ENCODE data around the gene DISP3. TPM values are rescaled to one million over a fixed set of nuclear protein-coding genes. Genes with fewer than 3 reads are reported as not detected.

DISP3 gene
- total and polyA plus RNA-seq, 2 of the 13 experiments (the other 11 are each of a cell fraction or from before 2014, with no cell fraction given) = 0.08 to 0.13 TPM

- H3K79me2 ChIP-seq (ENCODE audit: insufficient read depth, low read length) = no peaks in the 10 kb centered on the region
- intact Hi-C loops (cut with micrococcal nuclease; ENCODE audit: unreplicated experiment) (no loop called here), in situ Hi-C loops (cut with HindIII; ENCODE audit: extremely low pct_ligation_motif_present, low pct_unique_long_range_greater_than_20kb) (no loop called here)
- CTCF ChIA-PET (ENCODE audit: low intra/inter-chr PET ratio, low total read pairs) = no interaction called here
- no peak overlapping the region for H3K27ac ChIP-seq (ENCODE audit: extremely low read length, insufficient read depth, low read length)
- no peak overlapping the region for H3K4me2 ChIP-seq (ENCODE audit: low read depth, low read length)
- ATAC-seq = no peak
- FAIRE-seq = no peak
- no peak overlapping the region for H3K4me3 ChIP-seq (replicated peaks in 1 of 3; ENCODE audit: insufficient read depth in 1 of 3, low read depth in 2 of 3, low read length in 3 of 3)
- H3K4me1 ChIP-seq (ENCODE audit: insufficient read depth, low read length) = no peaks in the 10 kb centered on the region
- DNase-seq (ENCODE audit: low spot score) = no peak
- no peaks in the 10 kb centered on the region for H3K36me3 ChIP-seq (replicated peaks in 1 of 2; ENCODE audit: control insufficient read depth in 1 of 2, insufficient read depth in 2 of 2, low read length in 2 of 2)
- WGBS (ENCODE audit: low lambda C conversion rate) = no CpG with 5 or more reads among the region's 9 CpGs
- H2AFZ ChIP-seq (ENCODE audit: low read length) = no peak overlapping the region
- no peaks in the 10 kb centered on the region for H4K20me1 ChIP-seq (ENCODE audit: insufficient read depth, low read length)
- TF ChIP-seq, protein P1, sequence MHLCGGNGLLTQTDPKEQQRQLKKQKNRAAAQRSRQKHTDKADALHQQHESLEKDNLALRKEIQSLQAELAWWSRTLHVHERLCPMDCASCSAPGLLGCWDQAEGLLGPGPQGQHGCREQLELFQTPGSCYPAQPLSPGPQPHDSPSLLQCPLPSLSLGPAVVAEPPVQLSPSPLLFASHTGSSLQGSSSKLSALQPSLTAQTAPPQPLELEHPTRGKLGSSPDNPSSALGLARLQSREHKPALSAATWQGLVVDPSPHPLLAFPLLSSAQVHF (CRISPR knock-in tag; IDR thresholded peaks at IDR 0.05) = no peak
- TF ChIP-seq TFDP2 (CRISPR knock-in tag; IDR thresholded peaks at IDR 0.05) = no peak
- no peak for TF ChIP-seq SRSF1 (optimal IDR thresholded peaks at IDR 0.05; ENCODE audit: low read depth, low read length)
- peaks cover 0 to 49% of the 10 kb centered on the region in 2 experiments; a peak in 3 of 5 replicates for H3K27me3 ChIP-seq (ENCODE audit: control insufficient read depth in 1 of 2, insufficient read depth in 2 of 2, low read length in 2 of 2)
- no TSS peak for BruUV-seq (replicated peaks)
- POLR2A ChIA-PET = no interaction called here
- H3K9me3 ChIP-seq (ENCODE audit: low read length) = no peaks in the 10 kb centered on the region
- H3K9ac ChIP-seq (ENCODE audit: insufficient read depth, low read depth, low read length) = no peak overlapping the region
Measured at GRCh38 chr1:11538886-11539285, 59.9 kb downstream of the DISP3 start.

- H3K79me2 ChIP-seq (ENCODE audit: insufficient read depth, low read length) = no peaks in the 10 kb centered on the region
- 6% methylated on average over 6 of the region's 18 CpGs for WGBS (ENCODE audit: low lambda C conversion rate)
- no peak overlapping the region for H3K4me2 ChIP-seq (ENCODE audit: low read depth, low read length)
- no peak overlapping the region for H2AFZ ChIP-seq (ENCODE audit: low read length)
- H3K4me3 ChIP-seq (replicated peaks in 1 of 3; ENCODE audit: insufficient read depth in 1 of 3, low read depth in 2 of 3, low read length in 3 of 3) = no peak overlapping the region
- H3K36me3 ChIP-seq (replicated peaks in 1 of 2; ENCODE audit: control insufficient read depth in 1 of 2, insufficient read depth in 2 of 2, low read length in 2 of 2) = no peaks in the 10 kb centered on the region
- DNase-seq (ENCODE audit: low spot score) = no peak
- no peaks in the 10 kb centered on the region for H3K4me1 ChIP-seq (ENCODE audit: insufficient read depth, low read length)
- POLR2A ChIA-PET = no interaction called here
- TF ChIP-seq MYNN (CRISPR knock-in tag; IDR thresholded peaks at IDR 0.05; ENCODE audit: low read depth) (no peak), ZNF629 (CRISPR knock-in tag; conservative IDR thresholded peaks at IDR 0.05) (0 out of 2 replicates have a peak, but pooled peaks have one; percentile 17)
- in situ Hi-C loops (cut with HindIII; ENCODE audit: extremely low pct_ligation_motif_present, low pct_unique_long_range_greater_than_20kb) = no loop called here
- no TSS peak for BruUV-seq (replicated peaks)
- H3K27me3 ChIP-seq (ENCODE audit: control insufficient read depth in 1 of 2, insufficient read depth in 2 of 2, low read length in 2 of 2) = peaks cover 2 to 48% of the 10 kb centered on the region in 2 experiments; a peak in 4 of 5 replicates
- ATAC-seq = no peak
- no peaks in the 10 kb centered on the region for H3K9me3 ChIP-seq (ENCODE audit: low read length)
- no peak overlapping the region for H3K27ac ChIP-seq (ENCODE audit: extremely low read length, insufficient read depth, low read length)
- no peak overlapping the region for H3K9ac ChIP-seq (ENCODE audit: insufficient read depth, low read depth, low read length)
- no peak for FAIRE-seq
- H4K20me1 ChIP-seq (ENCODE audit: insufficient read depth, low read length) = no peaks in the 10 kb centered on the region
- intact Hi-C loops (cut with micrococcal nuclease; ENCODE audit: unreplicated experiment) = no loop called here
- CTCF ChIA-PET (ENCODE audit: low intra/inter-chr PET ratio, low total read pairs) = no interaction called here
Measured at GRCh38 chr1:11539850-11540772, 61.2 kb downstream of the DISP3 start.

Data from HepG2 (cell line).